GM21381 (cell line): ENCODE measurements around the gene ALDH4A1.

Experiments used
- ATAC-seq: cut with Tn5 transposase; IDR thresholded peaks from one replicate; pipeline ENCODE4 v1.9.1; 2021; ENCODE audit warnings: mild to moderate bottlenecking, moderate library complexity; ENCODE audit not compliant: unreplicated experiment

The ALDH4A1 gene

DNA sequence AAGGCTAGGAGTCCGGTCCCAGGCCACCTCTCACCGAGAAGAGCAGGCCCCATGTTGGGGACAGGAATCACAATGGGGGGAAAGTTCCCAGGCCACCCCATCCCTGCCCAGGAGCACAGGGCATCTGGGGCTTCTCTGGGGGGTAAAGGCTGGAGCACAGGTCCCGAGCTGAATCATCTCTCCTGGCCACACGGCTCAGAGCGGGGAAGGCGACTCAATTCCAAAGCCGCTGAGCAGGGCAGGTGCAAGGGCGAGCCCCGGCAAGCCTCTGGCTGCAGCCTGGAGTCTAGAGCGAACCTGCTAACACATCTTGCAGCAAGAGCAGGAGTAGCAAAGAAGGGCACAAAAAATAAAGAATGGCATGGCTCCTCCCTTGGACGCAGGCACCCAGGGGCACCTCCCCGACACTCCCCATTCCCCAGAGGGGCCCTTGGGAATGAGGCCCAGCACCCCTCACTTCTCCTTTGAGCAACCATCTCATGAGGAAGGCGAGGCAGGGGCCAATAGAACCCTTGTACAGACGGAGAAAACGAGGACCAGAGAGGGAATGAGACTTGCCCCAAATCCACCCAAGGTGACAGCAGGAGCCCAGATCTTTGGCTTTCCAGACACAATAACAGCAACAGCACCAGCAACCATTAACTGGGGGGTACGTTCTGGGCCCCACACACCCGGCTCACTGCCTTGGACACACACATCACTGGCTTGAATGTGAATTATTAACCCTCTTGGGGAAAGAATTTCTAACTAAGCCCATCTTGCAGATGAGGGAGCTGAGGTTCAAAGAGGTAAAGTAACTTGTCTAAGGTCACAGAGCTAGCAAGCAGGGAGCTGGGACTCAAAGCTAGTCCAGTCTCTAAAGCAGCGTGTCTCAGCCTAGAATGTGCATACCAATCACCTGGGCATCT, 20.7 kb upstream of the ALDH4A1 start:
- ATAC-seq, result no peak

DNA sequence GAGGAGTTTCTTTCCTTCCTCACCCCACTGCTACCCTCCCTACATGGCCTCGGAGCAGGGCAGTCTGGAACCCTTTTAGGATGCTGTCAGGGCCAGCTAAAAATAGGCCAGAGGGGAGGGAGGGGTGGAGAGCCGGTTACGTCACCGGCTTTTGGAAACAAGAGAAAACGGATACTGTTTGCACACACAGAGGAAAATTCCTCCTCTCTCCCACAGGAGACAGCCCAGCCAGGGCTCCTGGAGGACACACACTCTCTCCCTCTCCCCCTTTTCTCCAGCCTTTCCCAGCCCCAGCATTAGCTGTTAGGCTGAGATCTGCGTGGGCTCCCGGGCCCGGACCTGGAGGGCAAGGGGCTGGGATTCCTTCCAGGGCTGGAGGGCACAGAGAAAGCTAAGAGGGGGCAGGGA, 20.0 kb upstream of the ALDH4A1 start:
- ATAC-seq, result no peak

DNA sequence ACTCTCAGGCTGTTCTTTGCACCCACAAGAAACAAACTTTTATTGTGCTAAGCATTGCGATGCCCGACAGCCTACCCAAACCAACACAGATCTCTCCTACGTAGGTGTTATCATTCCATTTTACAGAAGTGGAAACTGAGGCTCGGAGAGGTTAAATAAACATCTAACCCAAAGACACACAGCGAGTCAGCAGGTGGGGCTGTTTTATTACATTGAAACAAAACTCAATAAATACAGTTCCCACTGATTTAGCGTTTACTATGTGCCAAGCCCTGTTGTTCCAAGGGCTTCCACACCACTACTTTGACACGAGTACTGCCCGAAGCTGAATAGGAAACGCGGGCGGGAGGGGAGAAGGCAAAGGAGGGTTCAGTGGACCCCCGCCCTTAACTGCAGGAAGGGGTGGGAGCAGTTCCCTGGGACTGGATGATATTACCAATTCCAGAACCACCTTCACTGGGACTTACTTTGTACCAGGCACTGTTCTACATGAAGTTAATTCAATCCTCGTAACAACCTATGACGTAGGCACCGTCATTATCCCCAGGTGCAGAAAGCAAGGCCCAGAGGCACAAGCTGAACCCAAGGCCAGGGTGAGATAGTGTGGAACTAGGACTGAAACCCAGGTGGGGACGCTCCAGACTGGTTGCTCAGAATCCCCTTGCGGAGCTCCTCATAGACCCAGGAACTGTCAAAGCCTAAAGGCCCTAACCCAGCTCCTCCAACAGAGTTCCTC, 19.3 kb upstream of the ALDH4A1 start:
- no peak for ATAC-seq

DNA sequence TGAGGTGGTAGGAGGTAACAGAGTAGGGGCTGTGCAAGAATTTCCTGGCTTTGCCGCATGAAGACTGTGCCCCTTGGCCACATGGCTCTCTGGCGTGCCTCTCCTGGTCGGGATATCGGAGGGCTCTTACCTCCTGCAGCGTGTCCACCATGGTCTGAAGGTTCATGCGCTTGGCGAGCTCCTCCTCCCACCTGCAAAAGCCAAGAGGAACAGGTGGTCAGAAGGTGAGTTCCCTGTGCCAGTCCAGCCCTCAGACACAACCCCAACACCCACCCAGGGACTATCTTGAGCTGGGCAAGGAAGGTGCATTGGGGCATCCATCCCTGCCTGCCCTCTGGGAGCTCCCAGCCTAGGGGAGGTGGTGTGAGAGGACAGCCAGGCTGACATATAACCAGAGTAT, 18.6 kb upstream of the ALDH4A1 start:
- ATAC-seq, result no peak

DNA sequence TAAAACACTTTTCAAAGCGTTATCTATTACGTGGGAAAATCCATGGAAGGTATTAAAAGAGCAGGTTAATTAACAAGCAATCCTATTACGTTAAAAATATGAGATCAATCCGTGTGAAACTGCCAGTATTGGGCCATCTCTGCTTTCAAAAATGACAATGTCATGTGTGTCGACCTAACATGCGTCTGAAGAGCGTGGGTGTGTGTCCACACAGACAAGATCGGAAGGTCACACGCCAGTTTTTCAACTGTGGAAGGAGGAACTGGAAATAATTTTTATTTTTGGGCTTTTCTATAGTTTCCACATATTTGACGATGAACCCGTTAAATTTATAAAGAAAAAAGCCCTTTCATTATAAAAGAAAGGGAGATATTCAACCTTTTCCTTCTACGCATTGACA, 17.6 kb upstream of the ALDH4A1 start:
- no peak for ATAC-seq

DNA sequence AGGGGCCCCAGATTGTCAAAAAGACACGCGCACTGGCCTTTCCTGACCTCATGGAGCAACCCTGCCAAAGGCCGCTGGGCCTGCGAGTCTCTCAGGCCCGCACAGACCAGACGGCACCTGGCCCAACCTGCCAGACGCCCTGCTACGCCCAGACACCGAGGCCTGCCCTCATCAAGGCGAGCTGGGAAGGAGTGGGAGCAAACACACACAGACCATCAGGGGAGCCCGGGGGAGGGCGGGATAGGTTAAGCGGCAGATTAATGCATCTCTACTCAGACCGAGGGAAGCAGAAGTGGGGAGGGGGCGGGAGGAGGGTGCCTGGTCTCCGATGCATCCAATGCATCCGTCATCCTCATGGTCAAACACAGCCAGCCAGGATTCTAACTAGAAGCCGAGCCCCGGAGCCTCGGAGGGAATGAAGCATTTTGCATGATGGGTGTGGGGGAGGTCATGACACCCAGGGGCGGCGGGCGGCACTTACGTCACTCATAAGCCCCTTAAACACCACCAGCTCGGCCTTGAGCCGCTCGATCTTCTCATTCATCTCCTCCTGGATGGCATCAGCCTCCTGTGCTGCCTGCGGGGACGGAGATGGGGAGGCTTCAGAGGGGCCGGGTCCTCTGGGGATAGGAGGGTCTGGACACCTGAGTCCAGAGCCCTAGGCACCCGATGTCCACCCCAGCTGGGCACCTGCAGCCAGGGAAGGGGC, 17.0 kb upstream of the ALDH4A1 start:
- no peak for ATAC-seq

DNA sequence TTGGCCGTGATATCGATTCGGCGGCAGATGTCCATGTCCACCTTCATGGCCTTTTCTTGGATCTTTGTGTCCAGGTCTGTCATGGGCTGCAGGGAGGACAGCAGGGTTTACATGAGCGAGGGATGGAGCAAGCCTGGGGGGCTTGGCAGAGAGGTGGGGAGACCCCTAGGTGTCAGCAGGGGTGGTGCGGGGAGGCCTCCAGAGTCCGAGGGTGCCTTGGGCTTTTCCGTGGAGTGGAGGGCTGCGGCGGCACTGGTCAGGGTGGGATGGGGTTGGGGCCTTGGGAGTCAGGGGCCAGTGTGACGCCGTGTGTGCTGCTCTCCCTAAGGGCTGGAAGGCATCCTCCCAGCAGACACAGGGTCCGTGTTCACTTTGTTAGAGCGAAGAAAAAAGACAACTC, 16.1 kb upstream of the ALDH4A1 start:
- ATAC-seq, result no peak

DNA sequence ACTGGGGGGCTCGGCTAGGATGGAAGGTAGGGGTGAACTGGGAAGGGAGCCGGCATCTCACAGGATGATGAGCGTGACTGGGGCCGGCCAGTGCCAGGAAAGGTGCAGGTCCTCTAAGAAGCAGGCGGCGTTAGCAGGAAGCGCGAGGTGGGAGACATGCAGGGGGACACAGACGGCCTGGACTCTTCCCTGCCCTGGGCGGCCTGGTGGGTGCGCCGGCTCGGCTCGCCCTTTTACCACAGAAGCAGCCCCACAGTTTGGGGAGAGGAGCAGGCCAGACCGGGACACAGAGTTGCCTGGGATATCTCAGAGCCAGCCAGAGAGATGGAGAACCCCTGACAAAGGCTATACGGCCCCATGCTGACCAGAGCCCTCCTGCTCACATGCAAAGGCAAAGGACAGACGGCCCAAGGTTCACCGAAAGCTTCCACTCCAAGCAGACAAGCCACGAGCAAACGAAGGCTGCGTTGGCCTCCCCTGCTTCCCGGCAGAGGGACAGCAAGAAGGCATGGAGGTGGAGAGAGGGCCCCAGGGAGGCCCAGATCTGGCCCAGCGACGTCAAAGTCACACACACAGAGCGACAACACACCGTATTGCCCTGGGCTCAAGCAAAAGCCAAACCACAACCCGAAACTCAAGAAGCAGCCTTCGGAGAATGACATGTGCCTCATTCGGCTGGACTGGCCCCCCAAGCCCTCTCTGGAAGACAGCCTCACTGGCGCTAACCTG, 14.9 kb upstream of the ALDH4A1 start:
- ATAC-seq, result no peak

DNA sequence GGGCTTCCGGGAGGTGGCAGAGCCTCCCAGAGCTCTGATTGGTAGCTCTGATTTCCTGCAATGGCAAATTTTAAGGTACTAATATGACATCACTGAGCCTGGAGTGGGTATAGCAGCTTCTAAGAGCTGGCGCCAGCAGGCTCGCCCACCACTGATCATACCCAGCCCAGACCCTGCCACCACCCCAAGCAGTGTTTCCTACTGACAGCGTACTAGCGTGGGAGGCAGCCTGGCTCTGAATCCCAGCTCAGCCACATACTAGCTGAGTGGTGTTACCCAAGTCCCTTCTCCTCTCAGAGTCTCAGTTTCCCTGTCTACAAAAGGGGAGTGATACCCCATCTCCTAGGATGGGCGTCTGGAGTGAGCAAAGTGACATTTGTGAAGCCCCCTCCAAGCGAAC, 13.0 kb upstream of the ALDH4A1 start:
- ATAC-seq, result no peak

DNA sequence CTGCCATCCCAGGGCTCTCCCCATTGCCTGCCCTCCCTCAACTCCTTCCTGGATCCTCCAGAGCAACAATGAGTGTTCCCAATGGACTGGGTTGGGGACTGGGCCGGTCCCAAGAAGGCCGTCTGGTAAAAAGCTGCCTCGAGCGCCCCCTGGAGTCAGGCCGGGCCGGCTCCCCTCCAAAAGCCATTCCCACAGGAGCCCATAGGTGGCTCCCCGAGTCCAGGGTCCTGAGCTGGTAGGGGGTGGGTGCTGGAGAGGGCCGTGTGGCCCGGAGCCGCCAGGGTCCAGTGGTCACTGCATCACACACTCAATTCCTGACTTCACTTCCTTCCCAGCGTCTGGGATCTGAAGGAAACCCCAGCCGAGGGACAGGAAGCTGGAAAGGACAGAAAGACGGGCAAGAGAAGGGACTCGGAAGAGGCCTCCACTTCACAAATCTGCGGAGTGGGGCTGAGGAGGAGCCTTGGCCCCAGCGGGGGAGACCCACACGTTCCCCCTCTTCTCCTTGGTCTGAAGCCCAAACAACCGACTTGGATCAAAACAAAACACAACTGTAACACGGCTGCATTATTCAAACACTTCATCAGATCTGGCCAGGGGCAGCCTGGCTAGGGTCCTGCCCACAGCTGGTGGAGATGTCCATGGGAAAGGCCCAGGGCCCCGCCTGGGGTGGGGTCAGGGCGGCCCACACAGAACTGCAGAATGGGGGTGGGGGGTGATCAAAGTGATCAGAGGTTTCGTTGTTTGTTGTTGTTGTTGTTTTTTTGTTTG, 10.9 kb upstream of the ALDH4A1 start:
- ATAC-seq, result no peak

DNA sequence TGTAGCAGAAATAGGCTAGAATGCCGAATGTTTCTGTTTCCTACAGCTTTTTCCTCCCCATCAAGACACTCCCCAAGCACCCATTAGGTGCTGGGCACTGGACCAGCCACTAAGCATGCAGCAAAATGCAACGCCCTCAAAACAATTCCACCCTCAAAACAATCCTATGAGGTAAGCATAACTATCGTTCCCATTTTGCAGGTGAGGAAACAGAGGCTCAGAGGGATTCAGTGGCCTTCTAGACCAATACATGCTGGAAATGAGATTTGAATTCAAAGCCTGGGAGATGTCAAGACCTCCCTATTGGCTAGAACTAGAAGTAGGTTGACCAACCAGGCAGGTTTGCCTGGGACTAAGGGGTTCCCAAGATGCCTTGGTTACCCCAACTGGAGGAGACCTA, 10.2 kb upstream of the ALDH4A1 start:
- ATAC-seq, result no peak

DNA sequence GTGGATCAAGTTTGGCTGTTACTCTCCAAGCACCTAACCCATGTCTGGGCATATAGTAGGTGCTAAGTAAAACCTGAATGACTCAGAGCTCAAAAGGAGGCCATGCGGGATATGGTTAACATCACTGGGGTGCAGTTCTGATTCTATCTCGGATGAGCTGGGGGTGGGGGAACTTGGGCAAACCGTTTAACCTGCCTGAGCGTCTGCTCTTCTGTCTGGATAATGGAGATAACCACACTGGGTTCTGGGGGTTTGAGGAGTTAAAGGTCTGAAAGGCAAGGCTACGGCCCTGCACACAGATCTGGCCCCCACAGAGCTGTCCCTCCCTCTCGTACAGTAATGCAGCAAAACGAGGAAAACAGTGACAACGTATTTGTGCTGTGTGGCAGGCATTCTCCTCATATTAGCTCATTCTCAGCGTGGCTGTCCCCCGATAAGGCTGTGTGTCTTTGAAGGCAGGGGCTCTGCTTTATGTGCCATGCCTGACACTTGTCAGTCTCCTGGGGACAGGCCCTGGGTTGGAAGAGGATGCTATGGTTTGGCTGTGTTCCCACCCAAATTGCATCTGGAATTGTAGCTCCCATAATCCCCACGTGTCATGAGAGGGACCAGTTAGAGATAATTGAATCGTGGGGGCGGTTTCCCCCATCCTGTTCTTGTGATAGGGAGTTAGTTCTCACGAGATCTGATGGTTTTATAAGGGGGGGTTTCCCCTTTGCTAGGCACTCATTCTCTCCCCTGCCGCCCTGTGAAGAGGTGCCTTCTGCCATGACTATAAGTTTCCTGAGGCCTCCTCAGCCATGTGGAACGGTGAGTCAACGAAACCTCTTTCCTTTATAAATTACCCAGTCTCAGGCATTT, 6.8 kb upstream of the ALDH4A1 start:
- no peak for ATAC-seq

DNA sequence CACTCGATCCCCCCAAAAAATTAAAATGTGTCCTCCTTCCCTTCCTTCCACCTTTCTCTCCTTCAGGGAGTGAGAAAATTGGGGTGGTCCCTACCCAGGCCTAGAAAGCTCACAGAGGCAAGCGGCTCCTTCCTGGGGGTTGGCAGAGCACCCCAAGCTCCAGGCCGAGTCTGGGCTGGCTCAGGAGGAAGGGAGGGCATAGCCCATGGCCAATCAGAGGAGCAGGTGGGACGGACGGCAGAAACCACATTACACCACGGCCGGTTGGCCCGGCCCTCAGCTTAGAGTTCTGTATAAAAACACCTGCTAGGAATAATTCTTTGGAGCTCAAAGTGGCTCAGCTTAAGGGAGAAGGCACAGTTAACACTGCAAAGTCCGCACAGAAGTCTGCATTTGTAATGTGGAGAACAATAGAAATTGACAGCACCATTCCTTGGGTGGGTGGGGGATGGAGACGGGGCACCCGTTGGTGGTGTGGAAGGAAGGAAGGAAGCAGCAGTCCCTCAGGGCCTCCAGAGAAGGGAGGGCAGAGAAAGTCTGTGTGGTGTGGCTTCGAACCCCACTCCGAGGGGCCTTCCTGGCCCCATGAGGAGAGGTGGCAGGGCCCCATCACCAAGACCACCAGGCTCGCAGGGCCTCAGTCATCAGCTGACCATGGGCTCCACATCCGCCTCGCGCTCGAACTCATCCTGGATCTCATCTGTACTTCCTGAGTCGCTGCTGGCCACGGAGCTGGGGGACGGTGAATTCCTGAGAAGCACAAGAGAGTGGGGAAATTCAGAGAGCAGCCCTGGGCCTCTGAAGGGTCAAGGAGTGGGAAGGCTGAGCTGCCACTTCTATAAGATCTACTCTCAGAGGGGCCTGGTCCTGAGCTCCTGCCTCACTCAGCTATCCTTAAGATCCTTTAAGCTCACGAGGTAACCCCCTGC, 5.8 kb upstream of the ALDH4A1 start:
- no peak for ATAC-seq

DNA sequence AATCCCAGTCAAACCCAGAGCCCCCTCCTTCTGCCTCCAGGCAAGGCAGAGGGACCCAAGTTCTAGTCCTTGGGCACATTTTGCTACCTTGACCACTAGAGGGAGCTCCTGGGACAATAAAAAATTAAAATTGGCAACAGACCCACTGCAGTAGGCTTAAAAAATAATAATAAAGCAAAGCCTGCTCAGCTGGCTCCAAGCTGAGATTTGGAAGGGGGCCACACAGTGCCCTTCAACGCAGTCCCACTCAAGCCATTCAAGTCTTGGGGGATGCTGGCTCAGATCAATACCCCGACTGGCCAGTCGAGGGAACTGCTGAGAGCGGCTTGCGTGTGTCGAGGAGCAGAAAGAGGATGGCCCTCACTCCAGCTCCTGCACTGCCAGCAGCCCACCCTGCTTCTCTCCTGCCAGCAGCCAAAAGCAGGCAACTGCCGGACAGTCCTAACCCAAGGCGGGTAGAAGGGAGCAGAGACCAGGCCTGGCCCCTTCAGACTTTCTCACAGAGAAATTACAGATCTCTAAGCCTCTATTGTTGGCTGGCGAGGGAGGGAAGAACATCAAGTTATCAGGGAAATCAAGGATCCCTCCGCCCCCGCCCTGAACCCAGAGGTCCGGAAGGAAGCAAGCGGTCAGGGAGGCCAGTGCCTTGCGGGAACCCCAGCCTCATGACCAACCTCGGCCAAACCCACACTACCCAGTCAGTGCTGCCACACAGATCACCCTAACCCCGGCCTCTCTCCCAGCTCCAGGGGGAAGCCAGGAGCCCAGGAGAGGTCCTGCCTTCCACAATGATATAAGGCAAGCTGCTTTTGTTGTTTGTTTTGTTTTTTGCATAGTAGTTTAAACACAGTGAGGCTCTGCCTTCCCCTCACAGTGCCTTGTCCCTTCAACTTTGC, 4.9 kb upstream of the ALDH4A1 start:
- no peak for ATAC-seq

DNA sequence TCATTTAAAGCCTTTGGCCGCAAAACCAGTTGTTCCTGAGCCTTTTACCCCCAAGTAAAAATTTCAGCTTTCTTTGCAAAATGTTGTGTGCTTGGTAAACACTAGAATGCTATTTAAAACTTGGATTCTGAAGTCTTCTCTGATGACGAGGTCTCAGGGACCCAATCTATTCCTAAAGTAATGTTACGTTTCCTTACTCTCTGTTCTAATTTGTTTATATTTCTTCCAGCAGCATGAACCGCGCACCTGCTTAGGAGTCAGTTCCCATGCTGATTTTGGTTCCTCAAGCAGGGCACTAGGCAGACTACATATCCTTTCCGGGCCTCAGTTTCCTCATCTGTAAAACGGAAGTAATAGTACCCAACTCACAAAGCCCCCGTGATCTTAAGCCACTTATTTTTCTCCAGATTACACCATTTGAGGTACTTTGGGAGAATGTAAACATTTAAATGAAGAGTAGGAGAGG, 969 bp upstream of the ALDH4A1 start:
- no peak for ATAC-seq

DNA sequence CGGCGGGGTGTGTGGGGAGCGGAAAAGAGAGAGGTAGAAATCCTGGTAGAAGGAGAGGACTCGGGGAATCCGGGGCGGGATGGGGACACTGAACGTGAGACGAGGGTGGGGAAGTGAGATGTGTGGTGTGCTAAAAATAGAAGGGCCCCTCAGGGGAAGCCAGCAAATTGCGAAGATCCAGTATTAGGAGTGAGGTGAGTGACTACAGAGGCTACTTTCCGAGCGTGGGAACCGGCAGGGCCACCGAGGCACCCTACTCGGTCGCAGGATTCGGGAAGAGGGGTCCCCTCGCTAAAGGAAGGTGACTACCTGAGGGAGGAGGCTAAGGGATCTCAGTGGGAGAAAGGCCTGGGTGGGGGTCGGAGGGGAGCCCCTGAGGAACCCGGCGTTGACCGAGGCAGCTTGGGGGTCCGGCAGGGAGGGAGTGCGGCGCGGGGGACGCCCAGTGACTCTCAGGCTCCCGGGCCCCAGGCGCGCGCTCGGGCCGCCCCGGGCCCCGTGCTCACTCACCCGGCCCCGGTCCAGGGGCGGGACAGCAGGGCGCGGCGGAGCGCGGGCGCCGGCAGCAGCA, 318 bp downstream of the ALDH4A1 start:
- no peak for ATAC-seq
